GM12878 (cell line): ENCODE data around the gene GNAO1. TPM values are rescaled to one million over a fixed set of nuclear protein-coding genes. Genes with fewer than 3 reads are reported as not detected.

Source experiments
- ATAC-seq: fragments of 200-7000 bp; cut with Tn5 transposase; 3 replicates; pipeline ENCODE4 v1.9.1; 2020; ENCODE audit warnings: mild to moderate bottlenecking, moderate library complexity
- BruUV-seq: library from RNA; stranded (reverse); fragments of 400-500 nt; replicated peaks from 2 replicates; lab custom pipeline; 2021; lab: Mats Ljungman, UMichigan
- CTCF ChIA-PET: fragments of 300-600 bp; sonication (Branson Sonifier 250); formaldehyde crosslinking; extraction: SDS; loops from one replicate; lab custom pipeline; 2021; ENCODE audit warnings: inconsistent platforms; lab: Yijun Ruan, JAX
- POLR2A ChIA-PET: fragments of 350-600 bp; formaldehyde crosslinking; extraction: SDS; loops from one replicate; lab custom pipeline; 2021; ENCODE audit warnings: inconsistent platforms; lab: Charles Lee
- RAD21 ChIA-PET: fragments of 300-600 bp; sonication (Branson Sonifier 250); formaldehyde crosslinking; loops from one replicate; lab custom pipeline; 2023; ENCODE audit warnings: antibody characterized with exemption; ENCODE audit not compliant: unreplicated experiment; lab: Charles Lee
- SMC1A ChIA-PET: fragments of 300-600 bp; sonication (Branson Sonifier 250); formaldehyde crosslinking; loops from one replicate; lab custom pipeline; 2023; ENCODE audit not compliant: unreplicated experiment, uncharacterized antibody; lab: Charles Lee
- DNase-seq: peaks from one replicate; pipeline ENCODE4 v3.0.0-alpha.2; 2011; ENCODE audit warnings: low read depth, low spot score
- FAIRE-seq: peaks from 3 replicates; lab custom pipeline; 2011; peaks lifted over from hg19 to GRCh38; lab: Jason Lieb, UNC
- H2AFZ ChIP-seq: 2 replicates; pipeline ENCODE4 v1.6.0; 2011; ENCODE audit warnings: low read depth, low read length, control low read depth; ENCODE audit not compliant: control insufficient read depth
- H3K27ac ChIP-seq: 2 replicates; pipeline ENCODE4 v1.5.1; 2011; ENCODE audit warnings: control low read depth; ENCODE audit not compliant: control insufficient read depth, insufficient read depth
- H3K27me3 ChIP-seq, 2 experiments: replicated peaks in 1 of 2; 2 replicates each; pipeline versions ENCODE4 v1.6.0 to v1.6.1; 2011; ENCODE audit warnings: low read length in 1 of 2; ENCODE audit not compliant: control insufficient read depth in 2 of 2, insufficient read depth in 2 of 2
- H3K36me3 ChIP-seq, 2 experiments: 2 replicates each; pipeline ENCODE4 v1.5.1; 2011; ENCODE audit warnings: low read length in 1 of 2; ENCODE audit not compliant: control insufficient read depth in 2 of 2, insufficient read depth in 2 of 2
- H3K4me1 ChIP-seq: 2 replicates; pipeline ENCODE4 v1.6.1; 2011; ENCODE audit warnings: mild to moderate bottlenecking, low read length, moderate library complexity, mixed read lengths; ENCODE audit not compliant: control insufficient read depth, insufficient read depth
- H3K4me2 ChIP-seq: 2 replicates; pipeline ENCODE4 v1.6.0; 2011; ENCODE audit warnings: control low read depth; ENCODE audit not compliant: control insufficient read depth, insufficient read depth
- H3K4me3 ChIP-seq: fragments of 200-600 bp; sonication (generic); 2 replicates; pipeline ENCODE4 v1.5.1; 2016
- H3K79me2 ChIP-seq: 2 replicates; pipeline ENCODE4 v1.6.0; 2011; ENCODE audit warnings: low read length; ENCODE audit not compliant: control insufficient read depth, insufficient read depth
- H3K9ac ChIP-seq: 2 replicates; pipeline ENCODE4 v1.8.0; 2011; ENCODE audit warnings: low read length, control low read depth, mixed read lengths; ENCODE audit not compliant: control insufficient read depth, insufficient read depth
- H3K9me3 ChIP-seq: replicated peaks from 3 replicates; pipeline ENCODE4 v1.5.1; 2011; ENCODE audit warnings: mild to moderate bottlenecking, low read length; ENCODE audit not compliant: control insufficient read depth, insufficient read depth
- H4K20me1 ChIP-seq: 2 replicates; pipeline ENCODE4 v1.6.0; 2011; ENCODE audit not compliant: control insufficient read depth, insufficient read depth
- BCL11A ChIP-seq: IDR thresholded peaks from 2 replicates; pipeline ENCODE4 v1.6.1; 2011; ENCODE audit warnings: low read depth, low read length
- CBFB ChIP-seq: IDR thresholded peaks from 2 replicates; pipeline ENCODE4 v1.6.1; 2016; ENCODE audit warnings: antibody characterized with exemption, low read depth
- DPF2 ChIP-seq: fragments of 450-650 bp; IDR thresholded peaks from 2 replicates; pipeline ENCODE4 v1.6.1; 2017; ENCODE audit warnings: mild to moderate bottlenecking
- EED ChIP-seq: sonication (generic); IDR thresholded peaks from 2 replicates; pipeline ENCODE4 v1.6.1; 2016; ENCODE audit warnings: antibody characterized with exemption, low read depth
- HDAC2 ChIP-seq: fragments of 200-600 bp; sonication (generic); IDR thresholded peaks from 2 replicates; pipeline ENCODE4 v1.6.1; 2017
- IKZF1 ChIP-seq: fragments of 450-650 bp; conservative IDR thresholded peaks from 2 replicates; pipeline ENCODE4 v1.6.1; 2017; ENCODE audit warnings: antibody characterized with exemption, mild to moderate bottlenecking
- IKZF2 ChIP-seq, 2 experiments: fragments of 450-650 bp; IDR thresholded peaks; 2 replicates each; pipeline ENCODE4 v1.6.1; 2017; ENCODE audit warnings: mild to moderate bottlenecking in 2 of 2, moderate library complexity in 2 of 2
- MYB ChIP-seq: fragments of 150-350 bp; IDR thresholded peaks from 2 replicates; pipeline ENCODE4 v1.6.1; 2014; ENCODE audit warnings: mild to moderate bottlenecking, low read depth, low read length, borderline replicate concordance
- TARDBP ChIP-seq: IDR thresholded peaks from 2 replicates; pipeline ENCODE4 v1.6.1; 2016; ENCODE audit warnings: borderline replicate concordance
- TCF3 ChIP-seq: IDR thresholded peaks from 2 replicates; pipeline ENCODE4 v1.6.1; 2012; ENCODE audit warnings: low read depth, mild to moderate bottlenecking, low read length, borderline replicate concordance; ENCODE audit not compliant: insufficient read depth
- WGBS: methylation state at CpG from one replicate; pipeline ENCODE4 v1.1.6; 2016; ENCODE audit warnings: low lambda C conversion rate; ENCODE audit not compliant: insufficient replicate concordance, insufficient coverage; ENCODE audit errors: missing lambda C conversion rate; 5-methylcytosine and 5-hydroxymethylcytosine counted together
- in situ Hi-C: fragments of 300-500 bp; cut with MboI; formaldehyde crosslinking; loops from 9 replicates; pipeline ENCODE4 v1.14.3; 2018; ENCODE audit warnings: mixed read lengths
- intact Hi-C: fragments of 100-400 bp; cut with micrococcal nuclease; formaldehyde crosslinking; loops from one replicate; pipeline ENCODE4 v1.14.2; 2022; ENCODE audit not compliant: unreplicated experiment
- polyA plus RNA-seq, 11 experiments: library from polyadenylated mRNA; depleted of rRNA in 4 of 11; unstranded in 6 of 11; stranded (reverse) in 5 of 11; fragments of >200 nt; fragmentation: Nextera tagmentation in 4 of 11; fragmentation: Illumina TruSeq in 1 of 11; extraction: Ambion mirVana in 4 of 11; extraction: Trizol in 1 of 11; gene quantifications; 1 replicate in 1 of 11; 2 replicates in 10 of 11; pipeline versions ENCODE4 v1.2.1 to v1.2.3, GENCODE V29; 2011 to 2016; ENCODE audit warnings: inconsistent platforms in 2 of 11, missing spikeins in 2 of 11, low read depth in 1 of 11
- total RNA-seq, 4 experiments: library from RNA; depleted of rRNA in 3 of 4; stranded (reverse); fragments of >200 nt in 3 of 4; fragmentation: Illumina TruSeq in 1 of 4; extraction: Trizol in 1 of 4; gene quantifications; 2 replicates each; pipeline versions ENCODE4 v1.2.1 to v1.2.3, GENCODE V29; 2013 to 2021
- TF ChIP-seq, protein P1 (sequence below): fragments of 450-650 bp; IDR thresholded peaks from 2 replicates; pipeline ENCODE4 v1.6.1; 2016; ENCODE audit warnings: mild to moderate bottlenecking, moderate library complexity, borderline replicate concordance
- TF ChIP-seq, protein P2 (sequence below): IDR thresholded peaks from 2 replicates; pipeline ENCODE4 v1.6.1; 2012; ENCODE audit warnings: low read length, inconsistent platforms
- TF ChIP-seq, protein P3 (sequence below): IDR thresholded peaks from 2 replicates; pipeline ENCODE4 v1.6.1; 2012; ENCODE audit warnings: improper control_type of control experiment, low read depth, low read length; ENCODE audit not compliant: insufficient replicate concordance
- TF ChIP-seq, protein P4 (sequence below): fragments of 450-650 bp; IDR thresholded peaks from 2 replicates; pipeline ENCODE4 v1.6.1; 2017; ENCODE audit warnings: borderline replicate concordance

The GNAO1 gene
- total and polyA plus RNA-seq, 10 of the 15 experiments (the other 5 are each of a cell fraction or from before 2014, with no cell fraction given) = 0.05 to 0.28 (median 0.14) TPM; not detected in 6

DNA sequence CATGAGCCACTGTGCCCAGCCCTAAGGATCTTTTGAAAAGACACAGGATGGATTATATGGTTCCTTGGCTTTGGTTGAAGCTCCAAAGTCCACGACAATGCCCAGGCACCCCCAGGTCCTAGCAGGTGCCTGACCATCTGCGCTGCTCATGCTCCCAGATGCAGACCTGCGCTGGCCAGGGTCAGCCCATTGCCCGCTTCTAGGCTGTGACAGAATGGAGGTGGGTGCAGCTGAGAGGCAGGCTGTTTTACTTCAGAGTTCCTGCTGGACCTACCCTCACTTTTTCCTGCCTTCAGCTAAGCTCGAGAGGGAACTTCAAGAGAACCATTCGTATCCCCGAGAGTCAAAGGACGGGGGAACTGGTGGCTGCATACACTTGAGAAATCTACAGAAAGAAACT lies 173.6 kb downstream of the GNAO1 start:
- no TSS peak for BruUV-seq
- peaks cover 14 to 33% of the 10 kb centered on the region in 2 experiments for H3K36me3 ChIP-seq
- TF ChIP-seq, protein P1, sequence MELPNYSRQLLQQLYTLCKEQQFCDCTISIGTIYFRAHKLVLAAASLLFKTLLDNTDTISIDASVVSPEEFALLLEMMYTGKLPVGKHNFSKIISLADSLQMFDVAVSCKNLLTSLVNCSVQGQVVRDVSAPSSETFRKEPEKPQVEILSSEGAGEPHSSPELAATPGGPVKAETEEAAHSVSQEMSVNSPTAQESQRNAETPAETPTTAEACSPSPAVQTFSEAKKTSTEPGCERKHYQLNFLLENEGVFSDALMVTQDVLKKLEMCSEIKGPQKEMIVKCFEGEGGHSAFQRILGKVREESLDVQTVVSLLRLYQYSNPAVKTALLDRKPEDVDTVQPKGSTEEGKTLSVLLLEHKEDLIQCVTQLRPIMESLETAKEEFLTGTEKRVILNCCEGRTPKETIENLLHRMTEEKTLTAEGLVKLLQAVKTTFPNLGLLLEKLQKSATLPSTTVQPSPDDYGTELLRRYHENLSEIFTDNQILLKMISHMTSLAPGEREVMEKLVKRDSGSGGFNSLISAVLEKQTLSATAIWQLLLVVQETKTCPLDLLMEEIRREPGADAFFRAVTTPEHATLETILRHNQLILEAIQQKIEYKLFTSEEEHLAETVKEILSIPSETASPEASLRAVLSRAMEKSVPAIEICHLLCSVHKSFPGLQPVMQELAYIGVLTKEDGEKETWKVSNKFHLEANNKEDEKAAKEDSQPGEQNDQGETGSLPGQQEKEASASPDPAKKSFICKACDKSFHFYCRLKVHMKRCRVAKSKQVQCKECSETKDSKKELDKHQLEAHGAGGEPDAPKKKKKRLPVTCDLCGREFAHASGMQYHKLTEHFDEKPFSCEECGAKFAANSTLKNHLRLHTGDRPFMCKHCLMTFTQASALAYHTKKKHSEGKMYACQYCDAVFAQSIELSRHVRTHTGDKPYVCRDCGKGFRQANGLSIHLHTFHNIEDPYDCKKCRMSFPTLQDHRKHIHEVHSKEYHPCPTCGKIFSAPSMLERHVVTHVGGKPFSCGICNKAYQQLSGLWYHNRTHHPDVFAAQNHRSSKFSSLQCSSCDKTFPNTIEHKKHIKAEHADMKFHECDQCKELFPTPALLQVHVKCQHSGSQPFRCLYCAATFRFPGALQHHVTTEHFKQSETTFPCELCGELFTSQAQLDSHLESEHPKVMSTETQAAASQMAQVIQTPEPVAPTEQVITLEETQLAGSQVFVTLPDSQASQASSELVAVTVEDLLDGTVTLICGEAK = no peak
- TF ChIP-seq CBFB = no peak
- no peak for TF ChIP-seq MYB
- no peak for TF ChIP-seq HDAC2
- TF ChIP-seq, protein P2, sequence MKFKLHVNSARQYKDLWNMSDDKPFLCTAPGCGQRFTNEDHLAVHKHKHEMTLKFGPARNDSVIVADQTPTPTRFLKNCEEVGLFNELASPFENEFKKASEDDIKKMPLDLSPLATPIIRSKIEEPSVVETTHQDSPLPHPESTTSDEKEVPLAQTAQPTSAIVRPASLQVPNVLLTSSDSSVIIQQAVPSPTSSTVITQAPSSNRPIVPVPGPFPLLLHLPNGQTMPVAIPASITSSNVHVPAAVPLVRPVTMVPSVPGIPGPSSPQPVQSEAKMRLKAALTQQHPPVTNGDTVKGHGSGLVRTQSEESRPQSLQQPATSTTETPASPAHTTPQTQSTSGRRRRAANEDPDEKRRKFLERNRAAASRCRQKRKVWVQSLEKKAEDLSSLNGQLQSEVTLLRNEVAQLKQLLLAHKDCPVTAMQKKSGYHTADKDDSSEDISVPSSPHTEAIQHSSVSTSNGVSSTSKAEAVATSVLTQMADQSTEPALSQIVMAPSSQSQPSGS = no peak
- TF ChIP-seq IKZF1 = no peak
- no peak for TF ChIP-seq TCF3
- no peak for TF ChIP-seq EED
- TF ChIP-seq DPF2 = no peak
- TF ChIP-seq TARDBP = no peak
- TF ChIP-seq IKZF2 (IDR thresholded peaks at IDR 0.05) = no peak
- TF ChIP-seq, protein P3, sequence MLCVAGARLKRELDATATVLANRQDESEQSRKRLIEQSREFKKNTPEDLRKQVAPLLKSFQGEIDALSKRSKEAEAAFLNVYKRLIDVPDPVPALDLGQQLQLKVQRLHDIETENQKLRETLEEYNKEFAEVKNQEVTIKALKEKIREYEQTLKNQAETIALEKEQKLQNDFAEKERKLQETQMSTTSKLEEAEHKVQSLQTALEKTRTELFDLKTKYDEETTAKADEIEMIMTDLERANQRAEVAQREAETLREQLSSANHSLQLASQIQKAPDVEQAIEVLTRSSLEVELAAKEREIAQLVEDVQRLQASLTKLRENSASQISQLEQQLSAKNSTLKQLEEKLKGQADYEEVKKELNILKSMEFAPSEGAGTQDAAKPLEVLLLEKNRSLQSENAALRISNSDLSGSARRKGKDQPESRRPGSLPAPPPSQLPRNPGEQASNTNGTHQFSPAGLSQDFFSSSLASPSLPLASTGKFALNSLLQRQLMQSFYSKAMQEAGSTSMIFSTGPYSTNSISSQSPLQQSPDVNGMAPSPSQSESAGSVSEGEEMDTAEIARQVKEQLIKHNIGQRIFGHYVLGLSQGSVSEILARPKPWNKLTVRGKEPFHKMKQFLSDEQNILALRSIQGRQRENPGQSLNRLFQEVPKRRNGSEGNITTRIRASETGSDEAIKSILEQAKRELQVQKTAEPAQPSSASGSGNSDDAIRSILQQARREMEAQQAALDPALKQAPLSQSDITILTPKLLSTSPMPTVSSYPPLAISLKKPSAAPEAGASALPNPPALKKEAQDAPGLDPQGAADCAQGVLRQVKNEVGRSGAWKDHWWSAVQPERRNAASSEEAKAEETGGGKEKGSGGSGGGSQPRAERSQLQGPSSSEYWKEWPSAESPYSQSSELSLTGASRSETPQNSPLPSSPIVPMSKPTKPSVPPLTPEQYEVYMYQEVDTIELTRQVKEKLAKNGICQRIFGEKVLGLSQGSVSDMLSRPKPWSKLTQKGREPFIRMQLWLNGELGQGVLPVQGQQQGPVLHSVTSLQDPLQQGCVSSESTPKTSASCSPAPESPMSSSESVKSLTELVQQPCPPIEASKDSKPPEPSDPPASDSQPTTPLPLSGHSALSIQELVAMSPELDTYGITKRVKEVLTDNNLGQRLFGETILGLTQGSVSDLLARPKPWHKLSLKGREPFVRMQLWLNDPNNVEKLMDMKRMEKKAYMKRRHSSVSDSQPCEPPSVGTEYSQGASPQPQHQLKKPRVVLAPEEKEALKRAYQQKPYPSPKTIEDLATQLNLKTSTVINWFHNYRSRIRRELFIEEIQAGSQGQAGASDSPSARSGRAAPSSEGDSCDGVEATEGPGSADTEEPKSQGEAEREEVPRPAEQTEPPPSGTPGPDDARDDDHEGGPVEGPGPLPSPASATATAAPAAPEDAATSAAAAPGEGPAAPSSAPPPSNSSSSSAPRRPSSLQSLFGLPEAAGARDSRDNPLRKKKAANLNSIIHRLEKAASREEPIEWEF = no peak
- TF ChIP-seq BCL11A = no peak
- TF ChIP-seq, protein P4, sequence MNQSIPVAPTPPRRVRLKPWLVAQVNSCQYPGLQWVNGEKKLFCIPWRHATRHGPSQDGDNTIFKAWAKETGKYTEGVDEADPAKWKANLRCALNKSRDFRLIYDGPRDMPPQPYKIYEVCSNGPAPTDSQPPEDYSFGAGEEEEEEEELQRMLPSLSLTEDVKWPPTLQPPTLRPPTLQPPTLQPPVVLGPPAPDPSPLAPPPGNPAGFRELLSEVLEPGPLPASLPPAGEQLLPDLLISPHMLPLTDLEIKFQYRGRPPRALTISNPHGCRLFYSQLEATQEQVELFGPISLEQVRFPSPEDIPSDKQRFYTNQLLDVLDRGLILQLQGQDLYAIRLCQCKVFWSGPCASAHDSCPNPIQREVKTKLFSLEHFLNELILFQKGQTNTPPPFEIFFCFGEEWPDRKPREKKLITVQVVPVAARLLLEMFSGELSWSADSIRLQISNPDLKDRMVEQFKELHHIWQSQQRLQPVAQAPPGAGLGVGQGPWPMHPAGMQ = no peak

More for the DNA sequence above, 173.6 kb downstream of the GNAO1 start:
- no peaks in the 10 kb centered on the region for H3K9me3 ChIP-seq
- no peaks in the 10 kb centered on the region for H4K20me1 ChIP-seq
- intact Hi-C loops = no loop called here
- DNase-seq = no peak
- no peaks in the 10 kb centered on the region for H3K79me2 ChIP-seq
- POLR2A ChIA-PET = no interaction called here
- CTCF ChIA-PET = interaction anchor here (7.1 kb wide), 1 partner anchor 8 kb away, joined by 32 read pairs; no protein-coding TSS in a partner anchor
- no peak overlapping the region for H2AFZ ChIP-seq
- 91% methylated on average over 8 of the region's 8 CpGs for WGBS
- H3K4me1 ChIP-seq = no peaks in the 10 kb centered on the region
- SMC1A ChIA-PET = no interaction called here
- no peaks in the 10 kb centered on the region for H3K27me3 ChIP-seq
- RAD21 ChIA-PET = no interaction called here
- no peak overlapping the region for H3K9ac ChIP-seq
- no peak for FAIRE-seq
- no peak overlapping the region for H3K27ac ChIP-seq
- no peak overlapping the region for H3K4me3 ChIP-seq
- no peak overlapping the region for H3K4me2 ChIP-seq
- in situ Hi-C loops = no loop called here
- ATAC-seq = no peak
